ENCODE measurements around the gene GAK.

DNA sequence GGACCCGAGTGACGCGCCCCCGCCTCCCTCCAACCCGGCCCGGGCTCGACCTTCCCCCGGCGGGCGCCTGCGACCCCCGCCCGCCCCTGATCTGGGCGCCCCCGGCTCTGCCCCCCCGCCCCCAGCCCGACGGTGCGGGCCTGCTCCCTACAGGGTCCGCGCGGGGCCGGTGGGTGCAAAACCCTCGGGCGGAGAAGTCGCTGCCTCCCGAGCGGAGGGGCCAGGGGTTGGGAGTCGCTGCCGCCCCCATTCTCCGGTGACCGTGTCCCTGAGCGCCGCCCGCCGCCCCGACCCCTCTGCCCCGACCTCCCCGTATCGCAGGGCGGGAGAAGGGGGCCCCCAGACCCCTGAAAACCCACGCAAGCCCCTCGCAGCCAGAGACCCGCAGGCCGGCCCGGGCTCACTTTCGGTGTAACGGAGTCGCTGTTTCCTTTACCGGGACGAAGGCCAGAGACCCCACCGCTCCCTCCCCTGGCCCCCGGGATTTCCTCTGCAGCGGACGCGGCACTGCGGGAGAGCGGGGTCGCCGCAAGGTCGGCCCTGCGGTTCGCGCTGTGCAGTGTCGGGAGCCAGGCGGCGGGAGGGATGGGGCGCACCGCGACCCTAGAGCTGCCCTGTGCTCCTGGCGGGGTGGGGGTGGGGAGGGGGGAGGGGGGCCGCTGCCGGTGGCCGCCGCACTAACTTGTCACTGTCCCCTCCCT, 105.5 kb downstream of the GAK start:
- TF ChIP-seq CTCF (IDR thresholded peaks at IDR 0.05; ENCODE audit: borderline replicate concordance, extremely low read depth, low read length, poor library complexity, severe bottlenecking), result no peak
- TF ChIP-seq EZH2 (IDR thresholded peaks at IDR 0.05; ENCODE audit: borderline replicate concordance, low read depth, low read length, severe bottlenecking), result no peak
